ENCODE results near the gene S1PR3. TPM values are rescaled to one million over a fixed set of nuclear protein-coding genes. Genes with fewer than 3 reads are reported as not detected.

S1PR3 gene
- total RNA-seq, 4 donors from 2014 or later: 2.0 to 13.5 (median 8.3) TPM

- no peaks in the 10 kb centered on the region for H3K4me1 ChIP-seq
- H3K36me3 ChIP-seq: no peaks in the 10 kb centered on the region
- no peak overlapping the region for H3K4me3 ChIP-seq
- TF ChIP-seq CTCF (IDR thresholded peaks at IDR 0.05) (no peak), POLR2A (IDR thresholded peaks at IDR 0.05) (no peak), EP300 (IDR thresholded peaks at IDR 0.05; ENCODE audit: low read depth) (no peak)
- in situ Hi-C loops (cut with MboI; ENCODE audit: low pct_ligation_motif_present in 1 of 4, low pct_unique_long_range_greater_than_20kb in 1 of 4, low sequenced_read_pairs in 3 of 4): loop anchor here in 3 of 4 donors (10.0 to 25.0 kb wide), 3 partner anchors 415 to 1322 kb away; no protein-coding TSS in a partner anchor
- intact Hi-C loops (cut with DNase I; ENCODE audit: low total_unique reads): no loop called here
- DNase-seq: no peak
- H3K9me3 ChIP-seq: no peaks in the 10 kb centered on the region
- no peaks in the 10 kb centered on the region for H3K27me3 ChIP-seq
- no peak overlapping the region for H3K27ac ChIP-seq
- 80 to 89% methylated on average over 1 to 9 of the region's 9 CpGs for WGBS, 2 donors (ENCODE audit: low coverage in 1 of 2)
Measured at GRCh38 chr9:89009546-89009840, 18.2 kb downstream of the S1PR3 start.

- in situ Hi-C loops (cut with MboI; ENCODE audit: low pct_ligation_motif_present in 1 of 4, low pct_unique_long_range_greater_than_20kb in 1 of 4, low sequenced_read_pairs in 3 of 4) (loop anchor here in 2 of 4 donors (25.0 kb wide), 2 partner anchors 923 to 1323 kb away; no protein-coding TSS in a partner anchor), intact Hi-C loops (cut with DNase I; ENCODE audit: low total_unique reads) (no loop called here)
- H3K27me3 ChIP-seq: no peaks in the 10 kb centered on the region
Measured at GRCh38 chr9:89010056-89010455, 18.8 kb downstream of the S1PR3 start.

GRCh38 chr9:89010526-89011111 lies 19.4 kb downstream of the S1PR3 start:
- intact Hi-C loops (cut with DNase I; ENCODE audit: low total_unique reads) (no loop called here), in situ Hi-C loops (cut with MboI; ENCODE audit: low pct_ligation_motif_present in 1 of 4, low pct_unique_long_range_greater_than_20kb in 1 of 4, low sequenced_read_pairs in 3 of 4) (loop anchor here in 2 of 4 donors (25.0 kb wide), 2 partner anchors 923 to 1323 kb away; no protein-coding TSS in a partner anchor)
- no peak overlapping the region for H3K4me3 ChIP-seq
- DNase-seq: no peak
- H3K27ac ChIP-seq: no peak overlapping the region
- no peaks in the 10 kb centered on the region for H3K9me3 ChIP-seq
- H3K36me3 ChIP-seq: no peaks in the 10 kb centered on the region
- H3K4me1 ChIP-seq: no peaks in the 10 kb centered on the region
- TF ChIP-seq EP300 (IDR thresholded peaks at IDR 0.05; ENCODE audit: low read depth) (no peak), POLR2AphosphoS5 (IDR thresholded peaks at IDR 0.05) (no peak), POLR2A (IDR thresholded peaks at IDR 0.05) (no peak), CTCF (IDR thresholded peaks at IDR 0.05) (no peak)
- H3K27me3 ChIP-seq: no peaks in the 10 kb centered on the region
- 0 to 90% methylated on average over 1 to 5 of the region's 6 CpGs for WGBS, 2 donors (ENCODE audit: low coverage in 1 of 2)

More at GRCh38 chr9:89010056-89010455, 18.8 kb downstream of the S1PR3 start:
- no peak for TF ChIP-seq CTCF (IDR thresholded peaks at IDR 0.05)
- no peak for TF ChIP-seq POLR2A (IDR thresholded peaks at IDR 0.05)
- no peak for TF ChIP-seq POLR2AphosphoS5 (IDR thresholded peaks at IDR 0.05)
- TF ChIP-seq EP300 (IDR thresholded peaks at IDR 0.05; ENCODE audit: low read depth): no peak
- DNase-seq: no peak
- WGBS, 2 donors (ENCODE audit: low coverage in 1 of 2): 68 to 74% methylated on average over 5 to 10 of the region's 10 CpGs
- Histone ChIP-seq H3K27ac (no peak overlapping the region), H3K4me3 (no peak overlapping the region), H3K4me1 (no peaks in the 10 kb centered on the region), H3K9me3 (no peaks in the 10 kb centered on the region), H3K36me3 (no peaks in the 10 kb centered on the region)

GRCh38 chr9:89011683-89012082 lies 20.4 kb downstream of the S1PR3 start:
- no peak for DNase-seq
- Histone ChIP-seq H3K27me3 (no peaks in the 10 kb centered on the region), H3K36me3 (no peaks in the 10 kb centered on the region), H3K27ac (no peak overlapping the region), H3K4me3 (no peak overlapping the region), H3K9me3 (no peaks in the 10 kb centered on the region), H3K4me1 (no peaks in the 10 kb centered on the region)
- in situ Hi-C loops (cut with MboI; ENCODE audit: low pct_ligation_motif_present in 1 of 4, low pct_unique_long_range_greater_than_20kb in 1 of 4, low sequenced_read_pairs in 3 of 4): loop anchor here in 2 of 4 donors (25.0 kb wide), 2 partner anchors 924 to 1324 kb away; no protein-coding TSS in a partner anchor
- intact Hi-C loops (cut with DNase I; ENCODE audit: low total_unique reads): no loop called here
- no peak for TF ChIP-seq CTCF (IDR thresholded peaks at IDR 0.05)
- TF ChIP-seq EP300 (IDR thresholded peaks at IDR 0.05; ENCODE audit: low read depth): no peak
- TF ChIP-seq POLR2AphosphoS5 (IDR thresholded peaks at IDR 0.05): no peak
- no peak for TF ChIP-seq POLR2A (IDR thresholded peaks at IDR 0.05)
- WGBS, 2 donors (ENCODE audit: low coverage in 1 of 2): 83 to 92% methylated on average over 1 to 2 of the region's 2 CpGs
